ENCODE measurements around the gene RGSL1. TPM values are rescaled to one million over a fixed set of nuclear protein-coding genes. Genes with fewer than 3 reads are reported as not detected.

RGSL1 gene
- total RNA-seq, 1 donor from 2014 or later: not detected

DNA sequence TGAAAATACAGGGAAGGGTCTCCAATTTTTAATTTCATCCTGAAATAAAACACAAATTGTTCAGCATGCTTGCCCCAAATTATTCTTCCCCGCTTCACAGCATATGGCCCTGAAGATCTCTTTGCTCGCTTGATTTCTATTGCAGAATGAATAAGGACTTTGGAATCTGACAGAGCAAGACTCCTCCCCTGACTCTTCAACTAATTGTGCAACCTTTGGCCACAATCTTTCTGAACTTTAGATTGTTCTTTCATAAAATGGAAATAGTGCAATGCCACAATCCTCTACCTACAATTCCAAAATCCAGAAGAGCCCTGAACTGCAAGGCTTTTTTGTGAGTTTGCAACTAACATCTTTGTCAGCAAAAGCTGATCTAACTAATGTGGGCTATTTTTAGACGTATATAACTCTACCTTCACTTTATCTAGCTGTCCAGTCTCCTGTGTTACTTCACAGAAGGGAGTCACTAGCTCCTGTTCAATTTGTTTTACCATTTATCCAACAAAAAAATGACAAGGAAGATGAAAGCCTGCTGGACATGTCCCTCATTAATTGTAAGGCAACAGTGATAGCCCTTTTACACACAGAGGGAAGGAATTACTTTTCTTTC is 125.7 kb downstream of the RGSL1 start:
- intact Hi-C loops (cut with micrococcal nuclease): no loop called here
- ATAC-seq (peak; percentile 62), DNase-seq (no peak)

DNA sequence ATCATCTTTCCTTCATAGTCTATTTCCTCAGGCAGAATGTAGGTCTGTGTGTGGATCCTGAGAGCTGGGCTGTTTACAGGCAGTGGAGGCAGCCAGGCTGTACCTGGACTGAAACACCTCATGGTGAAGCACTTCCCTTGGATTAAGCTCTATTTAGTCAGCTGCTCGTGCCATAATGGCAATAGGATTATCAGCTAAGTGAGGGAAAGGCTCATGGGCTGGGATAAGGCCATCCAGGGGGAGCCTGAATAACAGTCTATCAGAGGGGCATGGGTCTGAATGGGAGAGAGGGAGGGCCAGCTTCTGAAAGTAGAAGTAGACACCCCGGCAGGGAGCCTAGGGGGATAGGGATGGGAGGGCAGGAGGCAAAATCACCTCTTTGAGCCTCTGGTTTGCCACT is 130.8 kb downstream of the RGSL1 start:
- no peak for DNase-seq
- intact Hi-C loops (cut with micrococcal nuclease): no loop called here

DNA sequence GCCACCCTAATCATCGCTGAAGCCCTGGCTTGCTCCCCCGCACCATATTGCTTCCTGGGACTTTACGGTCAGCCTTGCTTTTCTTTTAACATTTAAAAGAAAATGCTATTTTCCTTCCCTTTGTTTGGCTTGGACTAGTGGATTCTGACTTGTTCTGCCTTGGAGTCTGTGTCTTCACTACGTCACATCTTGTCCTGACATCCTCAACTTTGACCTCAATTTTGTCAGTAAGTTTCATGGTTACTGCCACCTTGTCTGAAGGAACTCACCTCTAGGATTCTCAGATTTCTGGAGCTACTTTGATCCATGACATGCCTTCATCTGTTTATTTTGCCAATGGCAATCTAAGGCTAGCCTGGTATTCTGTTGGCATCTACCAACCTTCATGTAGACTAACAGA is 134.8 kb downstream of the RGSL1 start:
- intact Hi-C loops (cut with micrococcal nuclease): no loop called here
- DNase-seq: no peak

More for the DNA sequence above, 130.8 kb downstream of the RGSL1 start:
- no peak for ATAC-seq

DNA sequence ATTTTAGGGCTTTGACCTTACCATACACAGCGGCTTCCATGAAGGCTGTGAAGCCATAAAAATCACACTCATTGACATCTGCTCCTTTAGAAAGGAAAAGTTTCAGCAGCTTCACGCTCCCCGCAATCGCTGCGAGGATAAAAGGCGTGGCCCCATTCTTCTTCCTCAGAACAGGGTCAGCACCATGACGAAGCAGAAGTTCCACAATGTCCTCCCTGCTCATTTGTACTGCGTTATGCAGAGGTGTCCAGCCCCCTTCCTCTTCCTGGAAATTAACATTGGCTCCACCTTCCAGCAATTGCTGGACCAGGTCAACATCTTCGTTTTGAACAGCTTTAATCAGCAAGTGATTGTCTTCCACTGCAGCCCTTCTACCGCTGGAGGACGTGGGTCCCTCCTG is 136.4 kb downstream of the RGSL1 start:
- ATAC-seq (no peak), DNase-seq (no peak)
- intact Hi-C loops (cut with micrococcal nuclease): no loop called here

More for the DNA sequence above, 134.8 kb downstream of the RGSL1 start:
- no peak for ATAC-seq

DNA sequence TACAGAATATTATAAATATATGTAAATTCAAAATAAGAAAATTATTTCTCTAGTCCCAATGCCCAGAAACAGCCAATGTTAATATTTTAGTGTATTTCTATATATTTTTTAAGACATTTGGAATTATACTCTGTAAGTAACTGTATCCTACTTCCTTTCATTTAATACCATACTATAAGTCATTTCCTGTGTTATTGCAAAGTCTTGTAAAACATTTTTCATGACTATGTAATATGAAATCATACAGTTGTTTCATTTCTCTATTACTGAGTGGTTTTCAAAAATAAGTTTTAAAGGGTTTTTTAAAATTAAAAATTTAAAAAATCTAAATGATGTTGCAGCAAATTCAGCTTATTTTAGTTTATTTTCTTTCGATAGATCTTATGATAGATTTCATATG is 137.1 kb downstream of the RGSL1 start:
- intact Hi-C loops (cut with micrococcal nuclease): no loop called here
- DNase-seq: no peak
- ATAC-seq: no peak

DNA sequence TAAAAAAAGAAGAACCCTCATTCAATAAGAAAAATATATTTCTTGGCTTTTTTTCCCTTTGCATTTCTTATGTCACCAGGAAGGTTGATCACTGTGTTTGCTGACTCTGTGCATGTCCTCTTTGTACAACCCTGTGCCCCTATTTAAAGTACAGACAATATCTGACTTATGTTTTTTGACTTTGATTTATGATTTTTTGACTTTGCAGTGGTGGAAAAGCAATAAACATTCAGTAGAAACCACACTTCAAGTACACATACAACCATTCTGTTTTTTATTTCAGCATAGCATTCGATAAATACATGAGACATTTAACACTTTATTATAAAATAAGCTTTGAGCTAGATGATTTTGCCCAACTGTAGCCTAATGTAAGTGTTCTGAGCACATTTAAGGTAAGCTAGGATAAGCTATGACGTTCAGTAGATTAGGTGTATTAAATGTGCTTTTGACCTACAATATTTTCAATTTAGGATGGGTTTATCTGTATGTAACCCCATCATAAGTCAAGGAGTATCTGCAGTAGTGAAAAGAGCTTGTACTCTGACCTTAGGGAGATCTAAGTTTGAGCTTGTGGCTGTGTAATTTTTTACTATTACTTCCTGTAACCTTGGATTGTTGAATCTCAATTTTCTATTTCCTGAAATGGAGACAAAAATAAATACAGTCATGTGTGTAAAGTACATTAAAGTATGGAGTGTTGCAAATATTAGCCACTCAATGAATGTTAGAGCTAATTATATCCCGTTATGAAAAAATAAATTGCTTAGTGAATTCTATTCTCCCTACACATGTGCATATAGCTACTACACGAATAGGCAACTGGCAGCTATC is 137.9 kb downstream of the RGSL1 start:
- DNase-seq (no peak), ATAC-seq (no peak)
- intact Hi-C loops (cut with micrococcal nuclease): no loop called here

DNA sequence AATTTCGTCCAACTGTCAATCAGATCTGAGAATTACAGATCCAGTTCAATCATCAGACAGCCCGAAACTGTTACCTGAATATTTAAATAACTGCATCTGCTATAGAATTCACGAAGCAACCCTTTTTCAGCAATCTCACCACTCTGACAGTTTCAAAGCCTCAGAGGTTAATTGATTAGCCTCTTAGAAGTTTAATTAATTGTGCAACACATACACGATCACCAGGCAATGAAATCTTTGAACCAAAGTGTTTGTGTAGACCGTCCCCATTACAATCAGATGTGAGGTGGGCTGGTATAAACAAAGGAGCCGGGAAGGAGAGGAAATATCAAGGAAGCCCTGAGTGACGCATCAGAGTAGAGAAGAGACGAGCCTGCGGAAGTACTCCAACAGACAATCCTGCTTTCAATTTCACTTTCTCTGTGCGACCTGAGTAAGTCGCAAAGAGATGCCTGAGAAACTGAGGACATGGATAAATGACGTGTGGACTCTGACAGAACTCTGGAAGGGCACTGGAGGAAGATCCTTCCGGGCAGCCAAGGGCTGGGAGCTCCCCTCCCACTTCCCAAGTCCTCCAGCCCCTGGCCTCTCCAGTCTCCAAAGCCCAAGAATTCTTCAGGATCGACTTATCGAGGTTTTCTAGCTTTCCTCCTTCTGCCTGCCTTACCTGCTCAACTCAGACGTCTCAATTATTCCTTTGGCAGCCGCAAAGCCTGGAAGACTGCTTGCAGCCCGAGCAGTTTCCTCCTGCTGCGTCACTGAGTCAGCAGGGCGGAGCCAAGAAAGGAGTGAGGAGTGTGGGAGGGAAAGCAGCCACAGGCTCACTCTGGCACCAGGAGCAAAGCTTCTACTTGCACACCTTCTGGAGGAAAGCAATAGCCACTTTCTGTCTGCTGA is 138.8 kb downstream of the RGSL1 start, which contains the start of gene RNASEL:
Gene RNASEL, minus strand, starts transcription at position 757 of the 897 bp plus-strand sequence. CDS start 2,450 bp downstream, outside the sequence.
- ATAC-seq: peak; percentile 94
- intact Hi-C loops (cut with micrococcal nuclease): no loop called here
- peak; percentile 78 for DNase-seq

DNA sequence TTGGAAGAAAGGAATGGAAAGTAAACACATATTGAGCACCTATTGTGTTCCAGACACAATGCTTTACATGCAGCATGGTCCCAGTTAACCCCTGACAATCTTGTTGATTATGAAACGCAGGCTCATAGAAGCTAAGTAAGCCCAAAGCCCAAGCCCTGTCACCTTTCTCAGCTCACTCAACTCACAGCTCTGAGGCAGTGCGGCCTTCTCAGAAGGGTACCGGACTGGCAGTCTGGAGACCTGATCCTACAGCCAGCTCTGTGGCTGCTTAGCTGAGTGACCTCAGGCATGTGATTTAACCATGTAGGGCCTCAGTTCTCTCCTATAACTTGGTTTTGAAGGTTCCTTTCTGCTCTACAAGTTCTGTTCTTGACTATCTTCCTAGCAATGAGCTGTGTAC is 139.6 kb downstream of the RGSL1 start:
- DNase-seq (no peak), ATAC-seq (no peak)
- intact Hi-C loops (cut with micrococcal nuclease): no loop called here

DNA sequence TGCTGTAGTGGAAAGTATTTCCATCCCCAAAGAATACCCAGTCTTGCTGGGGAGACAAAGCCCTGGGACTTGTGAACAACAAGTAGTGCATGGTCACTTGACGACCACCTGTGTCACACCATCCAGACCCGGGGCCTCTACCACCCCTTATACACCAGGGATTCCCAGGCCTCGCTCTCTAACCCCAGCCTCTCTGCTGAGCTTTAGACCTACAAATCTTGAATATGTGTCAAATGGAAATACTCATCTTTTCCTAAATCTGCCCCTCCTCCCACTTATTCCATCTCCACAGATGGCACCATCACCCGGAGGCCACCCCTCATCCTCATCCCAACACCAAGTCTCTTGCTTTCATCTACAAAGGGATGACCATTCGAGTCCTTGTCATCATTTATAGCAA is 140.0 kb downstream of the RGSL1 start:
- intact Hi-C loops (cut with micrococcal nuclease): loop anchor here (10.0 kb wide), 1 partner anchor 145 kb away; no protein-coding TSS in a partner anchor
- no peak for DNase-seq
- ATAC-seq: no peak

DNA sequence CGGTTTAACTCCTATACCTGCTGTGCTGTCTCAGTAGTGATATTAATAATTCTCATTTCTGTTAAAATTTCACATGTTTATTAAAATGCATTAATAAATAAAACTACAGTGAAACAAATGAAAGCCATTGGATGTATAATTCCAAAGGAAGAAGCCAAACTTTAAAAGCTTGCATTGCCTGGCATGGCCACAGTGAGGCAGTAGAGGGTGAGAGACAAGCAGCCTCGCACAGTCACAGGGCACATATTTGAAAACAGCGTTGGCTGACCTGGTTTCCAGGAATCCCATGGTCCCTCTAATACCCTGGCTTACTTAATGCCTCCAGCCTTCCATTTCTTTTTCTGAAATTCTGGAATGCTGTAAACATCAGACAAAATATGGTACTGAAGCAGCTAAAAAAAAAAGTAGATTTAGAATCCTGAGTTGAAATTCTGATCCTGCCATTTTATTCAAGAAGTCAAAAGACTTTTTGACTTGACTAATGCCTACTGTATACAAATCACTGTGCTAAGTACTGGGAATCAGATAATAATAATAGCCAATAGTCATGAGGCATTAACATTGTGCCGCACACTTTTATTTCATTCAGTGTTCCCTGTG is 145.8 kb downstream of the RGSL1 start:
- ATAC-seq: peak; percentile 77
- intact Hi-C loops (cut with micrococcal nuclease): loop anchor here (10.0 kb wide), 1 partner anchor 151 kb away; no protein-coding TSS in a partner anchor
- DNase-seq: peak; percentile 66

DNA sequence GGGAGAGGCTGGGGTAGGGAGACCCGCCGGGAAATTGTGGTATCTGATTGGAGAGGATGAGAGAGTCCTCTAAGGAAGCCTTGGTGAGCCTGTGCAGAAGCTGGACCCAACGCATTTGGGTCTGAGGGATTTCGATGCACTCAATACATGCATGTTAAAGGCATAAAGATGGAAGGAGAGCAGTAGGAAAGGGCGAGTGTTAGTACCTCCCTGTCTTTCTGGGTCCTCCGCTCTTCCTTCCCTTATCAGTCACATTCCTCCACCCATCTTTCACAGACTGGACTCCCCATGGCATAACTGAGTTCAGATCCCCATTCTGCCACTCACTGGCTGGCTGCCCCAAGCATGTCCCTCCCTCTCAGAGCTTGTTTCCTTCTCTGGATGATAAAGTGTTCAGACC is 147.0 kb downstream of the RGSL1 start:
- intact Hi-C loops (cut with micrococcal nuclease): loop anchor here (10.0 kb wide), 1 partner anchor 152 kb away; no protein-coding TSS in a partner anchor
- DNase-seq (no peak), ATAC-seq (no peak)

DNA sequence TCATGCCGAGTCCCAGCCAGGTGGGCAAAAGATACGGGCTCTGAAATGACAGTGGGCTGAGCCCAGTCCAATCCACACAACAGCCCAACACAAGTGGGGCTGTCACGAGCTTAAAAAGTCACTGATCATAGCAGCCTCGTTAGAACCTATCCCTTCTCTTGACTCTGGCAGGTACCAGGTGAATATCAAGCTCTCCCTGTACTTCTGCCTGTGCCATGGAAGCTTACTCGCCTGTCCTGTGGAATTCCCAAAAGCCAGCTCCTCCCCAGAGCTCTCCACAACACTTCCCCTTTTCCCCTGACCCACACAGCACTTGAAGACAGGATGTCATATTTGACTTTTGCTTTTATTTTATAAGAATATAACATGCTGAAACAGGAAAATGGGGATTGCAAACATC is 148.3 kb downstream of the RGSL1 start:
- intact Hi-C loops (cut with micrococcal nuclease): loop anchor here (10.0 kb wide), 1 partner anchor 153 kb away; no protein-coding TSS in a partner anchor
- DNase-seq (no peak), ATAC-seq (no peak)

DNA sequence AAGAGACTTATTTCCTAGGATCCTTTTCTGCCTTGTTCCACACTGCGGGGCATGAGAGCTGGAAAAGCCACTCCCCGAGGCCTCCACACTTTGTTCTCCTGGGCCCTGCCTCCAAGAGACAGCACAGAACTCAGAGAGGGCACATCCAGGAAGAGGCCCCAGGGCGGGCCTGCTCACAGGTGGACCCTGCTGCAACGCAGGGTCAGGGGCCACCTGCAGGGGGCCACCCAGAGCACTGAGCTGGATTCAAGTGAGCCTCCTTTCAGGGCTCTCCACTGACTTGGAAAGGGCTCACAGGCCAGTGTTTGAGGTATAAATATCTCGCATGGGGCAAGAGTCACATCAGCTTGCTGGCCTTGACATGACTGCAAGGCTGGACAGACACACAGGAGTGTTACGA is 149.4 kb downstream of the RGSL1 start:
- DNase-seq (no peak), ATAC-seq (no peak)
- intact Hi-C loops (cut with micrococcal nuclease): loop anchor here (10.0 kb wide), 1 partner anchor 155 kb away; no protein-coding TSS in a partner anchor

DNA sequence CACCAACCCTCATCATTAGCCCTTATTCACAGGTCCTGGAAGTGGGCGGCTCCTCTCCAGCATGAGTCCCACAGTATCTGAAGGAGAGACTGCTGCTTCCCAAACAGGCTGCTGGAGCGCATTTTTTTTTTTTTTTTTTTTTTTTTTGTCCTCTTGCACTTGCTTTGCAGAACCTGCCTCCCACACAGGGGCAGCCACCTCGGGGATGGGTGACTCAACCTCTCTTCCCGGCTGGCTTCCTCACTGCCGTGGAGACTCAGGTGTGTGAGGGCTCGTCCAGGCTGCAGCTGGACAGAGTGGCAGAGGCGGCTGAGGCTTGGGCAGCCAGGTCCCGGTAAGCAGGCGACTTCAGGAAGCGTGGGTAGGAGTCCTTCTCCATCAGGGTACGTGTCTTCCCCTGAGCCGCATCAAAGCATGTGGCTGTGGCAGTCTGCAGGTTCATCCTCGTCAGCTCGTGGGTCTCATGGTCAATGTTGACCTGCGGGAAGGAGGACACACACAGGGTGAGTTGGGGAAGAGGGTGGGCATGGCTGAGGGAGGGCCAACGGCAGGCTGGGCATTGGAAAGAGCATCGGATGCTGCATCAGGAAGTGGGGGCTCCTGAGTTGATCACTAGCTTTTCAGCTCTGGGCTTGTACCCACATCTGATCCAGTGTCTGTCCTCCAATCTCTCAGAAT is 150.2 kb downstream of the RGSL1 start:
- ATAC-seq: no peak
- no peak for DNase-seq
- intact Hi-C loops (cut with micrococcal nuclease): loop anchor here (2.0 kb wide), 1 partner anchor 181 kb away; no protein-coding TSS in a partner anchor

DNA sequence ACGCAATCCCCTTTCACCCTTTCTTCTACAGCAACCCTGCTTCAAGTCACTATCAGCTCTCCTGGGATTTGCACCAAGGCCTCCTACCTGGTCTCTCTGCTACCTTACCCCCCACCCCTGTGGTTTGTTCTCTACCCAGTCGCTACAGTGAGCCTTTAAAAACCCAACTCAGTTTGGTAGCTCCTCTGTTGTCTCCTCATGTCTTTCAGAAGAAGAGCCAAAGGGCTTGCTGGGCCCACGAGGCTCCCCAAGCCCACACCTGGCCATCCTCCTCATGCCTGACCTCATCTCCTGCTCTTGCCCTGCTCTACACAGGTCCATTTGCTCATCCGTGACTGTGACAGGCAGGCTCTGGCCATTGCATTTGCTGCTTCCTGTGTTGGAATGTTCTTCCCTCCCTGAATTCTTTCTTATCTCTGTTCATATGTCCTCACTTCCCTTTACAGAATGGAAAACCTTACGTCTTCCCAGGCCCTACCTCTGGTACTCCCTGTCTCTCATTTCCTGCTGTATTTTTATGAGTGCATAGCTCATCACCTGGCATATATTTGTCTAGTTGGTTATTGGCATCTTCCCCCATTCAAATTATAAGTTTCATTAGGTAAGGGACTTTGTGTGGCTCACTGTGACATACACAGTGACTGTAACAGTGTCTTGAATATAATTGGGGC is 150.9 kb downstream of the RGSL1 start:
- DNase-seq (no peak), ATAC-seq (no peak)
- intact Hi-C loops (cut with micrococcal nuclease): loop anchor here (2.0 kb wide), 1 partner anchor 180 kb away; no protein-coding TSS in a partner anchor

DNA sequence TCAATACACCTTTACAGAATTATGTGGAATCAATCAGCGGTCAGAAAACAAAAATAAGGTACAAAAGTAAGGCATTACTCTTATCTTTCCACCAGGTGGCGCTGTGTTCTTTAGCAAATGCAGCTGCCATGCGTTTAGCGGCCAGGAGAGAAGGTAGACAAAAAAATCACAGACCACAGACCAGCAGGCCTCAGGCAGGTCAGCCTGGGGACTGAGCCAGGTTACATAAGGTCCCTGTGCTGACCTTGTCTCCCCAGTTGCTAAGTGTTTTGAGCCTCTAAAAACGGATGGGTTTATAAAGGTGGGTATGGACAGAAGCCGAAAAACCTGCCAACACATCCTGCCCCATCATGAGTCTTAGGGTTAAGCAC is 151.5 kb downstream of the RGSL1 start:
- ATAC-seq (peak; percentile 64), DNase-seq (peak; percentile 58)
- intact Hi-C loops (cut with micrococcal nuclease): loop anchor here (2.0 kb wide), 1 partner anchor 179 kb away; no protein-coding TSS in a partner anchor

DNA sequence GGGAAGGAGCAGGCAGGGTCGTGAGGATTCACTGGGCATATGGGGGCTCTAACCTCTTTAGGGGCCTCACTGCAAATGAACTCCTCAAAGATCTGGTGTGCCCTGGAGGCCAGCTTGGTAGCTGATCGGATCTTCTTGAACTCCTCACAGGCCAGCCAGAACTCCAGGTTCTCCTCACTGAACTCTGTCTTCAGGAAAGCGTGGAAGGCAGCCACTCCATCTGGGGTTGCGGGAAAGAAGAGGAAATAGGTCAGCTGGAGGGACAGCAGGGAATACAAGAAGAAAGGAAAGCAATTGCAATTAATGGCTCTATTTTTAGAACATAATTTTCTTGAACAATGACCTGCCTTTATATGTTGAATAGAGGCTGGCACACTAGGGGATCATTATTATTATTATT is 152.0 kb downstream of the RGSL1 start:
- no peak for ATAC-seq
- intact Hi-C loops (cut with micrococcal nuclease): loop anchor here (2.0 kb wide), 1 partner anchor 179 kb away; no protein-coding TSS in a partner anchor
- DNase-seq: no peak

Data from left ventricle myocardium superior (tissue), 1 donor.